ENCODE measurements around the gene MAP3K20.

MAP3K20 gene

DNA sequence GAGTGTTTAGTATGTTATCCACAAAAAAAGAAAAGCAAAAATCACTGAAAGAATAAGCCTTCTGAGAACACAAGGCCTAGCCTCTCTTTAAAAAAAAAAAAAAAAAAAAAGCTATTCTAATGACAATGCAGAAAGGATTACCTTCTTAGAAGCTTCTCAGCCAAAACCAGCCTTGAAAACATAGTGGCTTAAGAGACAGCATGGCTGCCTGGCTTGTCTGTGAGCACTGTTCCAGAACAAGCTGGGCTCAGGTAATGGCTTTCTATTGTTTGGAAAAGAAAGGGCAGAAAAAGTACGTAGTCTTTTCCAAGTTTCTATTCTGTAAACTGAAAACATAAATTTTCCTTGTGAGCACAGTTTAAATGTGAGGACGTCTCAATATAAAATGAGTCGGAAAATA is 119.5 kb downstream of the MAP3K20 start:
- POLR2A ChIA-PET, result no interaction called here
- TF ChIP-seq CTCF (IDR thresholded peaks at IDR 0.05; ENCODE audit: control extremely low read depth, extremely low read depth, low read depth, missing control alignments), result no peak
- CTCF ChIA-PET, result interaction anchor here (1.1 to 2.9 kb wide), 4 partner anchors 11 to 168 kb away, joined by 3 to 16 read pairs (median 6); no protein-coding TSS in a partner anchor
- no peak for DNase-seq (ENCODE audit: extremely low spot score)

DNA sequence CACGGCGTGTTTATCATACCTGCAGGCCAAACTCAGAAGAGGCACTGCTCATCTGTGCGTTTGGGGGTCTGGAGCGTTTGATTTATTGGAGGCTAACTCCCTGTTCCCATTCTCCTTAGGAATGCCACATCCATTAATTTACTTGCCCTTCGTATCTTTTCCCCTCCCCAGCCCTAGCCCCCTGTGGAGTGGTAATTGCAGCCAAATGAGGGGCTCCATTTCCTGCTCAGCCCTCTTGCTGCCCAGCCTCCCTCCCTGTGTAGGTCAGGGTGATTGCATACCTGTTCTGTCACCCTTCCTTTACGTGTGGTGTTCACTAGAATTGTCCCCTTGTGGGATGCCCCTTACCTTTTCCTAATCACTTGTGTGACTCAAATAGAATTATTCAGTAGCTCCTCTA is 120.4 kb downstream of the MAP3K20 start:
- no peak for DNase-seq (ENCODE audit: extremely low spot score)
- POLR2A ChIA-PET, result no interaction called here

GRCh38 chr2:173196638-173197037 is 121.0 kb downstream of the MAP3K20 start:
- no peak for DNase-seq (ENCODE audit: extremely low spot score)
- ChIA-PET CTCF (interaction anchor here (1.0 to 2.9 kb wide), 3 partner anchors 14 to 172 kb away, joined by 4 to 16 read pairs (median 7); no protein-coding TSS in a partner anchor), POLR2A (no interaction called here)
- no peak for TF ChIP-seq CTCF (IDR thresholded peaks at IDR 0.05; ENCODE audit: control extremely low read depth, extremely low read depth, low read depth, missing control alignments)

More for the DNA sequence above, 120.4 kb downstream of the MAP3K20 start:
- CTCF ChIA-PET, result interaction anchor here (1.0 to 2.9 kb wide), 5 partner anchors 12 to 171 kb away, joined by 3 to 16 read pairs (median 5); no protein-coding TSS in a partner anchor
- TF ChIP-seq CTCF (IDR thresholded peaks at IDR 0.05; ENCODE audit: control extremely low read depth, extremely low read depth, low read depth, missing control alignments), result no peak

- CTCF ChIA-PET, result interaction anchor here (1.0 to 3.9 kb wide), 4 partner anchors 10 to 171 kb away, joined by 3 to 26 read pairs (median 8); no protein-coding TSS in a partner anchor
- DNase-seq (ENCODE audit: extremely low spot score), result no peak
- POLR2A ChIA-PET, result no interaction called here
- TF ChIP-seq CTCF (IDR thresholded peaks at IDR 0.05; ENCODE audit: control extremely low read depth, extremely low read depth, low read depth, missing control alignments), result no peak
These were observed 122.7 kb downstream of the MAP3K20 start for GRCh38 chr2:173198327-173198726.

DNA sequence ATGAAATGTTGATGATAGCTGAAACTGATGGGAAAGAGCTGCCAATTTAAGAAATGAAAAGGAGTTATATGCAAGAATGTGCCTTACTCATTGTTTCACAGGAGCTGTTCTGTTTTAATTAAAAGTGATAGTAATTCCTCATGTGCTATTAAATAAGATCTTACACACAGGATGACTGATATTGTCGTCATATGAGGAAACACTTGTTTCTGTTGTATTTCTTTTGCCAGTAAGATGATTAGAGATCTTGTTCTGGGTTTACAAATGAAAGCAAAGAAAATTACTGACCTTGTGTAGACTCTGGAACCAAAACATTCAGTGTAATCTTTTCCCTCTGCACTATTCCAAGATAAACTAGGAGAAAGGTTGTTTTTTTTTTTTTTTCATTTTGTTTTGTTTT is 123.6 kb downstream of the MAP3K20 start:
- POLR2A ChIA-PET, result no interaction called here
- no peak for TF ChIP-seq CTCF (IDR thresholded peaks at IDR 0.05; ENCODE audit: control extremely low read depth, extremely low read depth, low read depth, missing control alignments)
- DNase-seq (ENCODE audit: extremely low spot score), result no peak
- CTCF ChIA-PET, result interaction anchor here (1.8 to 3.9 kb wide), 3 partner anchors 9 to 172 kb away, joined by 4 to 26 read pairs (median 12); no protein-coding TSS in a partner anchor

DNA sequence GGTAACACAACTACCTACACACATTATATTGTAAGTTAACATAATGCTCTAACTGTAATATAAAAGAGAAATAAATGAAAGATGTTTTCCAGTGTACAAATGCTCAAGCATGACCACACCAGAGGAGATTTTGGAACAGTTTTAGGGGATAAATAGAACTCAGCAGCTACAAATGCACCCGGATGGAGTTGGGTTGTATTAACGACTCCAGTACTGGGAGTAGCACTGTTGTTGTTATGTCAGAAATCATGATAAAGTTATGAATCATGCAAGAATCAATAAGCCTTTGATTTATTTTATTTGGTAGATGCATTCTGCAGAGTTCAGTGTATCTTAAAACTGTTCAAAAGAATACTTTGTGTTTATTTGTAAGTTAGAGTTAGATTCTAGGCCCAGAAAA is 126.9 kb downstream of the MAP3K20 start:
- DNase-seq (ENCODE audit: extremely low spot score), result no peak
- ChIA-PET POLR2A (no interaction called here), CTCF (interaction anchor here (1.4 kb wide), 1 partner anchor 8 kb away, joined by 7 read pairs; no protein-coding TSS in a partner anchor)
- TF ChIP-seq CTCF (IDR thresholded peaks at IDR 0.05; ENCODE audit: control extremely low read depth, extremely low read depth, low read depth, missing control alignments), result no peak
